GM18519 (cell line): ENCODE data around the gene ASPSCR1.

Experiments used
- ATAC-seq: cut with Tn5 transposase; IDR thresholded peaks from one replicate; pipeline ENCODE4 v1.9.1; 2021; ENCODE audit warnings: mild to moderate bottlenecking, moderate library complexity; ENCODE audit not compliant: unreplicated experiment, low FRiP score

ASPSCR1 gene

GRCh38 chr17:82051776-82052637, 74.6 kb downstream of the ASPSCR1 start, which contains the start of the genes GPS1 and RFNG:
TSS of gene GPS1 (plus strand) at chr17:82051898. CDS start at chr17:82051932, 34 bp downstream.
TSS of gene RFNG (minus strand) at chr17:82051811. CDS start at chr17:82051766, 45 bp downstream.
- no peak for ATAC-seq

- no peak for ATAC-seq
These were observed 75.2 kb downstream of the ASPSCR1 start for GRCh38 chr17:82052638-82053059.

GRCh38 chr17:82053130-82053529, 75.7 kb downstream of the ASPSCR1 start:
- no peak for ATAC-seq

- ATAC-seq = no peak
These were observed 76.3 kb downstream of the ASPSCR1 start for GRCh38 chr17:82053556-82054263.

- no peak for ATAC-seq
These were observed 77.1 kb downstream of the ASPSCR1 start for GRCh38 chr17:82054351-82055022.

GRCh38 chr17:82055023-82055964, 77.9 kb downstream of the ASPSCR1 start:
- ATAC-seq = no peak

GRCh38 chr17:82055965-82056728, 78.7 kb downstream of the ASPSCR1 start:
- ATAC-seq = no peak

GRCh38 chr17:82056729-82057621, 79.5 kb downstream of the ASPSCR1 start:
- no peak for ATAC-seq

GRCh38 chr17:82058230-82058854, 80.9 kb downstream of the ASPSCR1 start:
- no peak for ATAC-seq

GRCh38 chr17:82058855-82059249, 81.4 kb downstream of the ASPSCR1 start:
- ATAC-seq = no peak

- ATAC-seq = no peak
These were observed 82.0 kb downstream of the ASPSCR1 start for GRCh38 chr17:82059272-82060000.

GRCh38 chr17:82060001-82060380, 82.6 kb downstream of the ASPSCR1 start:
- no peak for ATAC-seq

- ATAC-seq = no peak
These were observed 83.2 kb downstream of the ASPSCR1 start for GRCh38 chr17:82060614-82061013.

- ATAC-seq = no peak
These were observed 83.9 kb downstream of the ASPSCR1 start for GRCh38 chr17:82061047-82061925.

- ATAC-seq = no peak
These were observed 84.9 kb downstream of the ASPSCR1 start for GRCh38 chr17:82062076-82062983.
